ENCODE measurements around the gene CSN3.
"Not testable (repeated sequence)": the region's sequence is repeated elsewhere in the genome, so short reads cannot be mapped to it uniquely, and the experiment has no call there.

CSN3 gene, protein sequence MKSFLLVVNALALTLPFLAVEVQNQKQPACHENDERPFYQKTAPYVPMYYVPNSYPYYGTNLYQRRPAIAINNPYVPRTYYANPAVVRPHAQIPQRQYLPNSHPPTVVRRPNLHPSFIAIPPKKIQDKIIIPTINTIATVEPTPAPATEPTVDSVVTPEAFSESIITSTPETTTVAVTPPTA

GRCh38 chr4:70242297-70242696 is at the start of gene CSN3:
CSN3 (plus strand) TSS chr4:70242597; CDS start chr4:70244820, 2,223 bp downstream.
- in situ Hi-C loops (cut with MboI; ENCODE audit: low sequenced_read_pairs), result not testable (repeated sequence)

DNA sequence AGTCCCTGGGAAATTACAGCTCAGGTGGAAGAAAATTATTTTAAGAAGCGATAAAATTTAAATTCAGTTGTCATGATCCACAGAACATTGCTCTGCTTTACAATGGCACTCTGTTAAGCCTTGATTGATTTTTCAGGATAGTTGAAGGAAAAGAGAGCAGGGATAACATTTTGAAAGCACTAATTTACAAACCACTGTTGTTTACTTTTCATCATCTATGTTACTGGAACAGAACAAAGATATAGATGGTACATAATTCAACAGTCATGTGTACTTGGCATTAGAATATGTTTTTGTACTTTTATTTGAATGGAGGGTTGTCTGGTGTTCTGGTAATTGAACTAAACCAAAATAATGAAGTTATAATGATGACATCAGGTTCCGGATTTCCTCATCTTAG is 49.5 kb upstream of the CSN3 start:
- in situ Hi-C loops (cut with MboI; ENCODE audit: low sequenced_read_pairs), result loop anchor here (25.0 kb wide), 1 partner anchor 506 kb away; no protein-coding TSS in a partner anchor

- in situ Hi-C loops (cut with MboI; ENCODE audit: low sequenced_read_pairs), result loop anchor here (25.0 kb wide), 1 partner anchor 508 kb away; no protein-coding TSS in a partner anchor
Observed at GRCh38 chr4:70195425-70195824, 47.0 kb upstream of the CSN3 start, which contains the start of gene ODAM. ODAM (plus strand) TSS chr4:70195725; CDS start chr4:70196544, 819 bp downstream.

DNA sequence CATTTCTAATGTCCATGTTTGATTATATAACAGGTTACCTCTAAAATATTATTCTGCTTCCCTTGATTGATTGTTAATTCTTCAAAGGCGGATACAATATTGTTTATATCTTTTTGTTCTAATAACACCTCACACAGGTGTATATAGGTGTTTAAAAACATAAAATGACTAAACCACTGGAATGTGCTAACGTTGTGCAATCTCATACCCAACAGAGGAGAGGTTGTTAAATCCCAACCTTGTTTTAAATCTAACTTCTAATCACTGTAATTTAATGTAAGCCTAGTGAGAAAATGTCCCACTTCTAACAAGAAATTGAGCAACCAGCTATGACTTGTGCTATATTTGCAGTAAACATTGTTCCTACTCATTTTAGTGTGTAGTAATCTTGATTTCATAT is 45.5 kb upstream of the CSN3 start:
- in situ Hi-C loops (cut with MboI; ENCODE audit: low sequenced_read_pairs), result loop anchor here (25.0 kb wide), 1 partner anchor 510 kb away; no protein-coding TSS in a partner anchor

- in situ Hi-C loops (cut with MboI; ENCODE audit: low sequenced_read_pairs), result loop anchor here (25.0 kb wide), 1 partner anchor 511 kb away; no protein-coding TSS in a partner anchor
Observed at GRCh38 chr4:70197842-70198241, 44.6 kb upstream of the CSN3 start.

DNA sequence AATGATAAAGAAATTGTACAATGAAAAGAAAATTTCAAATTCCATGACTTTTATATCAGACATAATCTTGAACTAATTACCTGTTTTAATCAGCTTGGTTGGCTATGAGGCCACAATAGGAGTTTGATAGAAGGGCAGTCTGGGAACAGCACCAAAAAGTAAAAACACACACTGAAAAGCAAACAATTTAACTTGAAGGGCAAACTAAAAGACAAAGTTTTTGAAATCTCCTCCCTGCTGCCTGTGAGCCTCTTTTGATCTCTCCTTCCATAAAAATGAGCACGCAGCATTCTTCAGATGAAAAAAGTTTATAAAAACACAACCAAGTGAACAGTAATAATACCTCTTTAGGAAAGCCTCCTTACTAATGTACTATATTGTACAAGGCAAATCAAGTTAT is 38.8 kb upstream of the CSN3 start:
- in situ Hi-C loops (cut with MboI; ENCODE audit: low sequenced_read_pairs), result no loop called here

- in situ Hi-C loops (cut with MboI; ENCODE audit: low sequenced_read_pairs), result not testable (repeated sequence)
Observed at GRCh38 chr4:70212752-70213151, 29.6 kb upstream of the CSN3 start.

- in situ Hi-C loops (cut with MboI; ENCODE audit: low sequenced_read_pairs), result not testable (repeated sequence)
Observed at GRCh38 chr4:70216109-70216508, 26.3 kb upstream of the CSN3 start.

DNA sequence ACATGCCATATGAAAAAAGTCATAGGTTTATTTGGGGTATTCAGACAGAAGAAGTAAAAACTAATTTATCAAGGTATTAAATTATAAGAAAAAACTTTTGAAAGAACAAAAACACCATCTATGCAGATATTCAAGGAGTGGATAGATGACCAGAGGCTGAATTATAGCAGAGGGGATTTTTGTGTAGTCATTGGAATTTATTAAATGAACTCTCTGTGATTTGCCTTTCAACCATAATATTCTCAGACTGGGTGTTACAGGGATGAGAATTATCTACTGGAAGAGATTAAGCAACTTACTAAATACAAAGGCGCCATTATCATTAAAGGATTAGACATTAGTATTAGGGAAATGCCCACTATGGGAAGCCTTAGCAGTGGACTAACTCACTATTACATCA is 25.8 kb upstream of the CSN3 start:
- in situ Hi-C loops (cut with MboI; ENCODE audit: low sequenced_read_pairs), result not testable (repeated sequence)

DNA sequence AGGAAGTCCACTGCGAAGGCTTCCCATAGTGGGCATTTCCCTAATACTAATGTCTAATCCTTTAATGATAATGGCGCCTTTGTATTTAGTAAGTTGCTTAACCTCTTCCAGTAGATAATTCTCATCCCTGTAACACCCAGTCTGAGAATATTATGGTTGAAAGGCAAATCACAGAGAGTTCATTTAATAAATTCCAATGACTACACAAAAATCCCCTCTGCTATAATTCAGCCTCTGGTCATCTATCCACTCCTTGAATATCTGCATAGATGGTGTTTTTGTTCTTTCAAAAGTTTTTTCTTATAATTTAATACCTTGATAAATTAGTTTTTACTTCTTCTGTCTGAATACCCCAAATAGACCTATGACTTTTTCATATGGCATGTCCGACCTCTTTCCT is 21.0 kb upstream of the CSN3 start:
- in situ Hi-C loops (cut with MboI; ENCODE audit: low sequenced_read_pairs), result not testable (repeated sequence)

GRCh38 chr4:70221818-70222217 is 20.6 kb upstream of the CSN3 start:
- in situ Hi-C loops (cut with MboI; ENCODE audit: low sequenced_read_pairs), result not testable (repeated sequence)

DNA sequence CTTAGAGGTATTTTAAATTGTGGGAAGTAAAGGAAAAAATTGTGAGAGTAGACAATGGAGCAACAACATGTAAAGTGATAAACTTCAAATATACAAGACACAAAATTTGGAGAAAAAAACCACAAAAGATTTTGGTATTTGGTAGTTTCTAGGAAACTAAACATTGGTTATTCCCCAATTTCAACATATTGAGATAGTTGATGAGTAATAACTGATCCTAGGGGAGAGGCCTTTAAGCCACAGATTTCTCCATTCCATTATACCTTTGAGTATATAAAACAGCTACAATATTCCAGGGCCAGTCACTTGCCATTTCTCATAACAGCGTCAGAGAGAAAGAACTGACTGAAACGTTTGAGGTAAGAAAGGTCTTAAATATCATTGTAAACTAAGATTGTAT is 16.6 kb upstream of the CSN3 start, which contains the start of gene FDCSP:
FDCSP (plus strand) TSS at position 301 of the 400 bp plus-strand sequence. CDS start 5,071 bp downstream, outside the sequence.
- in situ Hi-C loops (cut with MboI; ENCODE audit: low sequenced_read_pairs), result no loop called here

GRCh38 chr4:70236125-70236524 is 6.3 kb upstream of the CSN3 start:
- in situ Hi-C loops (cut with MboI; ENCODE audit: low sequenced_read_pairs), result no loop called here

- in situ Hi-C loops (cut with MboI; ENCODE audit: low sequenced_read_pairs), result no loop called here
Observed at GRCh38 chr4:70239131-70239883, 3.1 kb upstream of the CSN3 start.

GRCh38 chr4:70239884-70240591 is 2.4 kb upstream of the CSN3 start:
- in situ Hi-C loops (cut with MboI; ENCODE audit: low sequenced_read_pairs), result no loop called here

DNA sequence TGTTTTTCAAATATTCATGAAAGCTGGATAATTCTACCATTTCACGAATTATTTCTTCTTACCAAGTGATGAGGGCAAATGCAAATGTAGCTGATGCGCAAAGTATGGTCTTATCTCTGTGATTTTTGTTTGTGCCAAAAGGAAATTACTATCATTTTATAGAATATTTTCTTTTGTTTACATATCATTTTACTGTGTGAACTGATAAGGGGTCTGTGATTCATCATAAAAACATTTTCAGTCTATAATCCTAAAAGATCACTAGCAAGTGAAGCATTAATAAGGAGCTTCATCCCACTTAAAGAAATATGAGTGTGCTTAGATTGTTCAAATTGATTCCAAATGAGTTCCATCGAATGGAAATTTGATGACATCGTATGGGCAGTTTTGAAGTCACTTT is 694 bp downstream of the CSN3 start:
- in situ Hi-C loops (cut with MboI; ENCODE audit: low sequenced_read_pairs), result no loop called here

GRCh38 chr4:70251250-70251944 is 9.0 kb downstream of the CSN3 start:
- in situ Hi-C loops (cut with MboI; ENCODE audit: low sequenced_read_pairs), result no loop called here

DNA sequence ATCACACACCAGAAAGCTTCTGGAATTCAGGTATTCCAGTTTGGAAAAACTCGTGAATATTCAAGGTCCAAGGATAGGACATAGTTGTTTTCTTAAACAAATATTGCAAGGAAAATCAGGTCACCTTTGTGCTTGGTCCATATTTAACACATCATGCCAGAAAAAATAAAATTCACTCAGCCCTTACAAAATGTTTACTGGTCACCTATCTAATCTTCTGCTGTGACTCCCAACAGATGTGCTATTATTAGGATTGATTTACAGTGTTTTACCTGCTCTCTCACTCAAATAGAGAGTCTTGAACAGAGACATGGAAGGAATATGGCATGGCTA is 9.5 kb downstream of the CSN3 start:
- in situ Hi-C loops (cut with MboI; ENCODE audit: low sequenced_read_pairs), result no loop called here

- in situ Hi-C loops (cut with MboI; ENCODE audit: low sequenced_read_pairs), result no loop called here
Observed at GRCh38 chr4:70269674-70270073, 27.3 kb downstream of the CSN3 start.

GRCh38 chr4:70277121-70277520 is 34.7 kb downstream of the CSN3 start:
- in situ Hi-C loops (cut with MboI; ENCODE audit: low sequenced_read_pairs), result no loop called here

DNA sequence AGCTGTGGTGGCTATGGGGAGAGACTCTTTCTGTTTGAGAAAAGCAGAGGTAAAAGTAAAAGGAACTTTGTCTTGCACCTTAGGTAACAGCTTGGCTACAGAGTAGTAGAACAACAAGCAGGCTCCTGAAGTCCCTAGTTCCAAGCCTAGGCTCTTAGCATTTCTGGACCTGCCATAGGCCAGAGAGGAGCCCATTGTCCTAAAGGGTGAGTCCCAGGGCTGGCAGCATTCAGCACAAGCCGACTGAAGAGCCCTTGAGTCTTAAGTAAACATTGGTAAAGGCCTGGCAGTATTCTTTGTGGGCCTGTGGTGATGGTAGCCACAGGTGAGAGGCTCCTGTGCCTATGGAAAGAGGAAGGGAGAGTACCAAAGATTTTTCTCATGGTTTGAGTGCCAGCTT is 38.2 kb downstream of the CSN3 start:
- in situ Hi-C loops (cut with MboI; ENCODE audit: low sequenced_read_pairs), result no loop called here
